Measurements from ENCODE around the gene H2BK1. TPM values are rescaled to one million over a fixed set of nuclear protein-coding genes. Genes with fewer than 3 reads are reported as not detected.
A peak's percentile ranks its signal among the peaks of the same experiment; 100 is the strongest.

H2BK1 gene
- total RNA-seq, 1 experiment from 2014 or later, result not detected

DNA sequence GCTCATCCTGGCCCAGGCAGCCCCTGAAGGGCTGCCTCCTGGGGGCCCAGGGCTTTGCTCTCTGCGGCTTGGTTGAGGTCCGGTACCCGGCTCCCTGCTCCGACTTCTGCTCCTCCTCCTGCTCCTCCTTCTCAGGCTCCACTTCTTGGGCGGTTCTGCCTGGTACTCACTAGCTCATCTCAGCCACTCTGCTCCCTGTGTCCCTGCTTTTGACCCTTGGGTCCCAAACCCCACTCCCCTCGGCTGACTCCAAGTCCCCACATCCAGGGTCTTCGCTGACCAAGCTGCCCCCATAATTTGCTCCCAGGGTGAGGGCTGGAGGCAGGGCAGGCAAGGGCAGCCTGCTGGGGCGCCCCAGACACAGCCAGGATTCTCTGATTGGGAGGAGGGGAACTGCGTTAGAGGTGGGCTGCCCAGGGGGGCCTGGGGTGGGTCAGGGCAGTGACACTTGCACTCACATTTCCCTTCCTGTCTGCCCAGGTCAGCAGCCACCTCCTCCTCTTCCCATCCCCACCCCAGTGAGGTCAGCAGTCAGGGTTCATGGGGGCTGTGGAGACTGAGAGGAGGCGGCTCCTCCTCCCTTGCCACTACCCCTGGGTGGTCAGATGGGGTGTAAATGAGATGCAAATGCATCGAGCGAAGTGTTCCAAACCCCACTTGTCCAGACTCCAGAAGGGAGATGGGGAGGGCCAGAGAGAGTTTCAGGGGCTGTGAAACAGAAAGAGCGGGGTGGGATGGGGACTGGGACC is 36.0 kb upstream of the H2BK1 start:
- BruUV-seq (replicated peaks), result no TSS peak
- no peaks in the 10 kb centered on the region for H3K27me3 ChIP-seq (ENCODE audit: control insufficient read depth, insufficient read depth, low read length)
- no peaks in the 10 kb centered on the region for H3K36me3 ChIP-seq (ENCODE audit: control insufficient read depth, insufficient read depth, low read length)
- intact Hi-C loops (cut with micrococcal nuclease; ENCODE audit: unreplicated experiment), result no loop called here
- DNase-seq (ENCODE audit: low read depth, low spot score), result no peak
- no peak overlapping the region for H3K27ac ChIP-seq (ENCODE audit: low read length)
- ATAC-seq, result peak; percentile 46; the same call in 1 of the 2 replicates
- peaks cover 42% of the 10 kb centered on the region for H3K4me1 ChIP-seq (ENCODE audit: control insufficient read depth, insufficient read depth, low read length)
- TF ChIP-seq TCF7L2 (IDR thresholded peaks at IDR 0.05; ENCODE audit: low read depth, low read length) (no peak), CTCF (IDR thresholded peaks at IDR 0.05) (no peak), POLR2AphosphoS5 (IDR thresholded peaks at IDR 0.05; ENCODE audit: low read depth, low read length) (no peak), SIN3A (IDR thresholded peaks at IDR 0.05; ENCODE audit: borderline replicate concordance, insufficient read depth, low read depth, low read length) (no peak)
- TF ChIP-seq, protein P1, sequence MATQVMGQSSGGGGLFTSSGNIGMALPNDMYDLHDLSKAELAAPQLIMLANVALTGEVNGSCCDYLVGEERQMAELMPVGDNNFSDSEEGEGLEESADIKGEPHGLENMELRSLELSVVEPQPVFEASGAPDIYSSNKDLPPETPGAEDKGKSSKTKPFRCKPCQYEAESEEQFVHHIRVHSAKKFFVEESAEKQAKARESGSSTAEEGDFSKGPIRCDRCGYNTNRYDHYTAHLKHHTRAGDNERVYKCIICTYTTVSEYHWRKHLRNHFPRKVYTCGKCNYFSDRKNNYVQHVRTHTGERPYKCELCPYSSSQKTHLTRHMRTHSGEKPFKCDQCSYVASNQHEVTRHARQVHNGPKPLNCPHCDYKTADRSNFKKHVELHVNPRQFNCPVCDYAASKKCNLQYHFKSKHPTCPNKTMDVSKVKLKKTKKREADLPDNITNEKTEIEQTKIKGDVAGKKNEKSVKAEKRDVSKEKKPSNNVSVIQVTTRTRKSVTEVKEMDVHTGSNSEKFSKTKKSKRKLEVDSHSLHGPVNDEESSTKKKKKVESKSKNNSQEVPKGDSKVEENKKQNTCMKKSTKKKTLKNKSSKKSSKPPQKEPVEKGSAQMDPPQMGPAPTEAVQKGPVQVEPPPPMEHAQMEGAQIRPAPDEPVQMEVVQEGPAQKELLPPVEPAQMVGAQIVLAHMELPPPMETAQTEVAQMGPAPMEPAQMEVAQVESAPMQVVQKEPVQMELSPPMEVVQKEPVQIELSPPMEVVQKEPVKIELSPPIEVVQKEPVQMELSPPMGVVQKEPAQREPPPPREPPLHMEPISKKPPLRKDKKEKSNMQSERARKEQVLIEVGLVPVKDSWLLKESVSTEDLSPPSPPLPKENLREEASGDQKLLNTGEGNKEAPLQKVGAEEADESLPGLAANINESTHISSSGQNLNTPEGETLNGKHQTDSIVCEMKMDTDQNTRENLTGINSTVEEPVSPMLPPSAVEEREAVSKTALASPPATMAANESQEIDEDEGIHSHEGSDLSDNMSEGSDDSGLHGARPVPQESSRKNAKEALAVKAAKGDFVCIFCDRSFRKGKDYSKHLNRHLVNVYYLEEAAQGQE (IDR thresholded peaks at IDR 0.05; ENCODE audit: insufficient read depth in 1 of 2, low read depth in 2 of 2, low read length in 1 of 2), result no peak
- ChIA-PET CTCF (interaction anchor here (0.6 to 1.0 kb wide), 5 partner anchors 19 to 139 kb away, joined by 3 to 14 read pairs (median 3); no protein-coding TSS in a partner anchor), POLR2A (no interaction called here)
- H3K9me3 ChIP-seq (ENCODE audit: control insufficient read depth, insufficient read depth, low read depth, low read length), result no peaks in the 10 kb centered on the region
- H3K4me3 ChIP-seq (ENCODE audit: low read depth in 2 of 2, low read length in 2 of 2), result peak overlapping the region; percentile 32 to 44; a peak in 3 of 4 replicates
- in situ Hi-C loops (cut with HindIII; ENCODE audit: low pct_unique_long_range_greater_than_20kb, low sequenced_read_pairs), result no loop called here

GRCh38 chr7:151245360-151246101 is 35.2 kb upstream of the H2BK1 start:
- no peaks in the 10 kb centered on the region for H3K36me3 ChIP-seq (ENCODE audit: control insufficient read depth, insufficient read depth, low read length)
- H3K27me3 ChIP-seq (ENCODE audit: control insufficient read depth, insufficient read depth, low read length), result no peaks in the 10 kb centered on the region
- no peaks in the 10 kb centered on the region for H3K9me3 ChIP-seq (ENCODE audit: control insufficient read depth, insufficient read depth, low read depth, low read length)
- no peak overlapping the region for H3K27ac ChIP-seq (ENCODE audit: low read length)
- peak overlapping the region; percentile 32 to 44 for H3K4me3 ChIP-seq (ENCODE audit: low read depth in 2 of 2, low read length in 2 of 2)
- ATAC-seq (peak; percentile 33), DNase-seq (ENCODE audit: low read depth, low spot score) (no peak)
- in situ Hi-C loops (cut with HindIII; ENCODE audit: low pct_unique_long_range_greater_than_20kb, low sequenced_read_pairs) (no loop called here), intact Hi-C loops (cut with micrococcal nuclease; ENCODE audit: unreplicated experiment) (no loop called here)
- POLR2A ChIA-PET, result no interaction called here
- H3K4me1 ChIP-seq (ENCODE audit: control insufficient read depth, insufficient read depth, low read length), result peaks cover 37% of the 10 kb centered on the region
- no TSS peak for BruUV-seq (replicated peaks)
- CTCF ChIA-PET, result interaction anchor here (0.6 to 1.0 kb wide), 5 partner anchors 18 to 138 kb away, joined by 3 to 14 read pairs (median 3); no protein-coding TSS in a partner anchor
- TF ChIP-seq CTCF (IDR thresholded peaks at IDR 0.05), result peak; percentile 97
- no peak for TF ChIP-seq TCF7L2 (IDR thresholded peaks at IDR 0.05; ENCODE audit: low read depth, low read length)
- TF ChIP-seq, protein P1 (IDR thresholded peaks at IDR 0.05; ENCODE audit: insufficient read depth in 1 of 2, low read depth in 2 of 2, low read length in 1 of 2), result no peak
- no peak for TF ChIP-seq POLR2AphosphoS5 (IDR thresholded peaks at IDR 0.05; ENCODE audit: low read depth, low read length)
- no peak for TF ChIP-seq SIN3A (IDR thresholded peaks at IDR 0.05; ENCODE audit: borderline replicate concordance, insufficient read depth, low read depth, low read length)

All from Panc1 (cell line).